WTC11 (cell line): ENCODE data around the gene NHS. TPM values are rescaled to one million over a fixed set of nuclear protein-coding genes. Genes with fewer than 3 reads are reported as not detected.

Experiments
- ATAC-seq: fragments of 200-7000 bp; cut with Tn5 transposase; 2 replicates; pipeline ENCODE4 v1.10.0; 2021; ENCODE audit warnings: mild to moderate bottlenecking, moderate library complexity
- CTCF ChIA-PET: fragments of 300-600 bp; sonication (Branson Sonifier 250); formaldehyde crosslinking; loops from one replicate; lab custom pipeline; 2021; ENCODE audit warnings: antibody characterized with exemption; lab: Charles Lee
- POLR2A ChIA-PET: fragments of 350-600 bp; sonication (Branson Sonifier 250); formaldehyde crosslinking; loops from one replicate; lab custom pipeline; 2021; ENCODE audit warnings: antibody characterized with exemption; lab: Charles Lee
- DNase-seq: peaks from one replicate; pipeline ENCODE4 v3.0.0; 2021; ENCODE audit warnings: low spot score
- H3K27ac Mint-ChIP-seq: 2 replicates; pipeline ENCODE4 v1.8.0; 2021; ENCODE audit warnings: mixed read lengths
- H3K27me3 Mint-ChIP-seq: 2 replicates; pipeline ENCODE4 v1.8.0; 2021; ENCODE audit warnings: low read depth, mild to moderate bottlenecking, moderate library complexity, mixed read lengths
- H3K36me3 Mint-ChIP-seq: 2 replicates; pipeline ENCODE4 v1.8.0; 2021; ENCODE audit warnings: mixed read lengths
- H3K4me1 Mint-ChIP-seq: 2 replicates; pipeline ENCODE4 v1.8.0; 2022; ENCODE audit warnings: mixed read lengths
- H3K4me3 Mint-ChIP-seq: 2 replicates; pipeline ENCODE4 v1.8.0; 2021; ENCODE audit warnings: mild to moderate bottlenecking, moderate library complexity, mixed read lengths
- H3K9me3 Mint-ChIP-seq: 2 replicates; pipeline ENCODE4 v1.8.0; 2021; ENCODE audit warnings: mixed read lengths
- CBFB ChIP-seq: sonication (generic); formaldehyde crosslinking; IDR thresholded peaks from 2 replicates; pipeline ENCODE4 v1.8.1; 2022; ENCODE audit warnings: mild to moderate bottlenecking, low read depth, missing genetic modification reagents
- FOXK1 ChIP-seq: sonication (generic); formaldehyde crosslinking; IDR thresholded peaks from 2 replicates; pipeline ENCODE4 v1.8.0; 2022; ENCODE audit warnings: mild to moderate bottlenecking, moderate library complexity, missing genetic modification reagents
- GABPB1 ChIP-seq: sonication (generic); formaldehyde crosslinking; IDR thresholded peaks from 2 replicates; pipeline ENCODE4 v1.8.1; 2023; ENCODE audit warnings: mild to moderate bottlenecking, missing genetic modification reagents
- GTF2I ChIP-seq: fragments of 250-450 bp; sonication (Bioruptor Pico); conservative IDR thresholded peaks from 2 replicates; pipeline ENCODE4 v1.4.0; 2021; ENCODE audit warnings: mild to moderate bottlenecking
- MXD4 ChIP-seq: fragments of 250-450 bp; sonication (Bioruptor Pico); IDR thresholded peaks from 2 replicates; pipeline ENCODE4 v1.8.0; 2021; ENCODE audit warnings: mild to moderate bottlenecking, moderate library complexity, borderline replicate concordance
- NFATC4 ChIP-seq: fragments of 250-450 bp; sonication (Bioruptor Pico); IDR thresholded peaks from 2 replicates; pipeline ENCODE4 v1.9.0; 2021; ENCODE audit warnings: mild to moderate bottlenecking
- TCF7 ChIP-seq: sonication (generic); formaldehyde crosslinking; IDR thresholded peaks from 2 replicates; pipeline ENCODE4 v1.8.0; 2022; ENCODE audit warnings: mild to moderate bottlenecking, low read depth, missing genetic modification reagents, moderate library complexity
- ZNF317 ChIP-seq: sonication (generic); formaldehyde crosslinking; IDR thresholded peaks from 2 replicates; pipeline ENCODE4 v1.8.1; 2023; ENCODE audit warnings: low read depth, mild to moderate bottlenecking, moderate library complexity, missing genetic modification reagents, borderline replicate concordance
- ZNF396 ChIP-seq: fragments of 250-450 bp; sonication (Bioruptor Pico); IDR thresholded peaks from 2 replicates; pipeline ENCODE4 v1.8.0; 2021; ENCODE audit warnings: mild to moderate bottlenecking, moderate library complexity, borderline replicate concordance
- total RNA-seq: library from RNA; stranded (reverse); gene quantifications from 3 replicates; pipeline ENCODE4 v1.2.3, GENCODE V29; 2021
- TF ChIP-seq, protein P1 (sequence below): sonication (generic); formaldehyde crosslinking; IDR thresholded peaks from 2 replicates; pipeline ENCODE4 v1.8.0; 2022; ENCODE audit warnings: mild to moderate bottlenecking, missing genetic modification reagents
- TF ChIP-seq, protein P2 (sequence below): fragments of 250-450 bp; sonication (Bioruptor Pico); IDR thresholded peaks from 2 replicates; pipeline ENCODE4 v1.8.0; 2021; ENCODE audit warnings: mild to moderate bottlenecking
- TF ChIP-seq, protein P3 (sequence below): sonication (generic); formaldehyde crosslinking; IDR thresholded peaks from 2 replicates; pipeline ENCODE4 v1.8.0; 2023; ENCODE audit warnings: mild to moderate bottlenecking, missing genetic modification reagents
- TF ChIP-seq, protein P4 (sequence below): sonication (generic); formaldehyde crosslinking; conservative IDR thresholded peaks from 2 replicates; pipeline ENCODE4 v1.8.1; 2023; ENCODE audit warnings: mild to moderate bottlenecking, low read depth, missing genetic modification reagents, moderate library complexity
- TF ChIP-seq, protein P5 (sequence below): sonication (generic); formaldehyde crosslinking; IDR thresholded peaks from 2 replicates; pipeline ENCODE4 v1.8.0; 2022; ENCODE audit warnings: mild to moderate bottlenecking, missing genetic modification reagents
- TF ChIP-seq, protein P6 (sequence below): sonication (generic); formaldehyde crosslinking; IDR thresholded peaks from 2 replicates; pipeline ENCODE4 v1.8.0; 2023; ENCODE audit warnings: missing genetic modification reagents
- TF ChIP-seq, protein P7 (sequence below): sonication (generic); formaldehyde crosslinking; IDR thresholded peaks from 2 replicates; pipeline ENCODE4 v1.8.0; 2023; ENCODE audit warnings: missing genetic modification reagents, mild to moderate bottlenecking, borderline replicate concordance

The NHS gene
- total RNA-seq, 1 experiment from 2014 or later = 5.8 TPM

DNA sequence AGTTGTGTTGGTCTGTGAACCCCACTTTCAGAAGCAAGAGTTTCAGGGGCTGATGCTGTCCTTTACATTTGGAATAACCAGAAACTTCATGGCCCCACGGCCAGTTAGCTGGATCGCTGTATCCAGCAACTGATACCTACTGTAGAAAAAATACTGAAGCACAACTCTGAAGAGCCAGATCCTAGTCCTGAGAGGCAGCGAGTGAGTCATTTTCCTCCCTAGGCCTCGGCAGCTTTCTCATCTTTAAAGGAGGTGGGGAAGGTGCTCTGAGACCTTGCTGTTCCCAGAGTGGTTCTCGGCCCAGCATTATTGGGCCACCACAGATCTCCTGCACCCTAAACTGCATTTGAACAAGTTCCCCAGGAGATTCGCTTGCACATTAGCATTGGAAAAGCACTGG, 63.2 kb downstream of the NHS start (continued):
- TF ChIP-seq, protein P1, sequence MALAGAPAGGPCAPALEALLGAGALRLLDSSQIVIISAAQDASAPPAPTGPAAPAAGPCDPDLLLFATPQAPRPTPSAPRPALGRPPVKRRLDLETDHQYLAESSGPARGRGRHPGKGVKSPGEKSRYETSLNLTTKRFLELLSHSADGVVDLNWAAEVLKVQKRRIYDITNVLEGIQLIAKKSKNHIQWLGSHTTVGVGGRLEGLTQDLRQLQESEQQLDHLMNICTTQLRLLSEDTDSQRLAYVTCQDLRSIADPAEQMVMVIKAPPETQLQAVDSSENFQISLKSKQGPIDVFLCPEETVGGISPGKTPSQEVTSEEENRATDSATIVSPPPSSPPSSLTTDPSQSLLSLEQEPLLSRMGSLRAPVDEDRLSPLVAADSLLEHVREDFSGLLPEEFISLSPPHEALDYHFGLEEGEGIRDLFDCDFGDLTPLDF (CRISPR knock-in tag) = no peak

DNA sequence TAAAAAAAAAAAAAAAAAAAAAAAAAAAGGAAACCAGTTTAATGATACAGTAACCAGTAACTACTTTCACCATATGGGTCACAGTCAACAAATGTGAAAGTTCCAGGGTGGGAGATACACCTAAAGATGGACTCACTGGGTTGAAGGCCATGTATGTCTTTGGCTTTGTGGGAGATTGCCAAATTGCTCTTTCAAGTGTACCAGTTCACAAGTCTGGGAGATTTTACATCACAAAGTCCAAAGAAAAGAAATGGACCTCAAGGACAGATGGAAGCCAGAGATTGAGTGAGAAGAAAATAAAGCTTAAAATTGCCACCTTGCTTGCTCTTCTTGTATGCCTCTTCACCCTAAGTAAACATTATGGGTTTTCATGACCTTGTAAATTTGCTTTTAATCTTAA, 65.3 kb downstream of the NHS start:
- no peak overlapping the region for H3K4me3 Mint-ChIP-seq
- POLR2A ChIA-PET = no interaction called here
- no peak overlapping the region for H3K27ac Mint-ChIP-seq
- no peaks in the 10 kb centered on the region for H3K36me3 Mint-ChIP-seq
- H3K9me3 Mint-ChIP-seq = no peaks in the 10 kb centered on the region
- TF ChIP-seq, protein P2, sequence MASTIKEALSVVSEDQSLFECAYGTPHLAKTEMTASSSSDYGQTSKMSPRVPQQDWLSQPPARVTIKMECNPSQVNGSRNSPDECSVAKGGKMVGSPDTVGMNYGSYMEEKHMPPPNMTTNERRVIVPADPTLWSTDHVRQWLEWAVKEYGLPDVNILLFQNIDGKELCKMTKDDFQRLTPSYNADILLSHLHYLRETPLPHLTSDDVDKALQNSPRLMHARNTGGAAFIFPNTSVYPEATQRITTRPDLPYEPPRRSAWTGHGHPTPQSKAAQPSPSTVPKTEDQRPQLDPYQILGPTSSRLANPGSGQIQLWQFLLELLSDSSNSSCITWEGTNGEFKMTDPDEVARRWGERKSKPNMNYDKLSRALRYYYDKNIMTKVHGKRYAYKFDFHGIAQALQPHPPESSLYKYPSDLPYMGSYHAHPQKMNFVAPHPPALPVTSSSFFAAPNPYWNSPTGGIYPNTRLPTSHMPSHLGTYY (CRISPR knock-in tag) = no peak
- TF ChIP-seq, all 79 proteins: peak for 0
- CTCF ChIA-PET = no interaction called here
- H3K27me3 Mint-ChIP-seq = no peaks in the 10 kb centered on the region
- no peak for ATAC-seq
- peaks cover 20% of the 10 kb centered on the region for H3K4me1 Mint-ChIP-seq
- no peak for DNase-seq

DNA sequence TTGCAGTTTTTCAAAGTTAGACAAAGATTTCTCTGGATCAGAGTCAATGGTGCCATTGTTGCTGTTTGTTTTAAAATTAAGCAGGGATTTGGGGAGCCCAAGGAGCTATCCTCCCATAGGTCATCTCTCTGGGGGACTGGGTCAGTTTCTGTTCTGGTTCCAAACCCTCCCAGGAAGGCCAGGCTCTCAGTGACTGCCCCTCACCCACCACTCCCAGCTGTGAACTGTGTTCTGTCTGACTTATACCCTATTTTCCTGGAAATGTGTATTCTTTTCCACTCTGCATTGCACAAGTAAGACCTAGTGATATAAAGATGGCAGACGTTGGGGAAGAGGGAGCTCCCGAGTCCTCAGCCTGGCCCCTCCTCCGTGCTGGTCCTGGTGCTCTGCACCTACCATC, 65.8 kb downstream of the NHS start:
- ATAC-seq (no peak), DNase-seq (no peak)
- ChIA-PET CTCF (no interaction called here), POLR2A (no interaction called here)
- Mint-ChIP-seq H3K27ac (no peak overlapping the region), H3K9me3 (no peaks in the 10 kb centered on the region), H3K4me3 (no peak overlapping the region), H3K27me3 (no peaks in the 10 kb centered on the region), H3K4me1 (peaks cover 24% of the 10 kb centered on the region), H3K36me3 (no peaks in the 10 kb centered on the region)
- TF ChIP-seq ZNF396 (CRISPR knock-in tag) (no peak), ZNF317 (CRISPR knock-in tag) (no peak), NFATC4 (CRISPR knock-in tag) (no peak), GTF2I (CRISPR knock-in tag) (no peak), MXD4 (CRISPR knock-in tag) (no peak), GABPB1 (CRISPR knock-in tag) (no peak), FOXK1 (CRISPR knock-in tag) (no peak), TCF7 (CRISPR knock-in tag) (no peak), CBFB (no peak)
- TF ChIP-seq, protein P3, sequence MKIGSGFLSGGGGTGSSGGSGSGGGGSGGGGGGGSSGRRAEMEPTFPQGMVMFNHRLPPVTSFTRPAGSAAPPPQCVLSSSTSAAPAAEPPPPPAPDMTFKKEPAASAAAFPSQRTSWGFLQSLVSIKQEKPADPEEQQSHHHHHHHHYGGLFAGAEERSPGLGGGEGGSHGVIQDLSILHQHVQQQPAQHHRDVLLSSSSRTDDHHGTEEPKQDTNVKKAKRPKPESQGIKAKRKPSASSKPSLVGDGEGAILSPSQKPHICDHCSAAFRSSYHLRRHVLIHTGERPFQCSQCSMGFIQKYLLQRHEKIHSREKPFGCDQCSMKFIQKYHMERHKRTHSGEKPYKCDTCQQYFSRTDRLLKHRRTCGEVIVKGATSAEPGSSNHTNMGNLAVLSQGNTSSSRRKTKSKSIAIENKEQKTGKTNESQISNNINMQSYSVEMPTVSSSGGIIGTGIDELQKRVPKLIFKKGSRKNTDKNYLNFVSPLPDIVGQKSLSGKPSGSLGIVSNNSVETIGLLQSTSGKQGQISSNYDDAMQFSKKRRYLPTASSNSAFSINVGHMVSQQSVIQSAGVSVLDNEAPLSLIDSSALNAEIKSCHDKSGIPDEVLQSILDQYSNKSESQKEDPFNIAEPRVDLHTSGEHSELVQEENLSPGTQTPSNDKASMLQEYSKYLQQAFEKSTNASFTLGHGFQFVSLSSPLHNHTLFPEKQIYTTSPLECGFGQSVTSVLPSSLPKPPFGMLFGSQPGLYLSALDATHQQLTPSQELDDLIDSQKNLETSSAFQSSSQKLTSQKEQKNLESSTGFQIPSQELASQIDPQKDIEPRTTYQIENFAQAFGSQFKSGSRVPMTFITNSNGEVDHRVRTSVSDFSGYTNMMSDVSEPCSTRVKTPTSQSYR (CRISPR knock-in tag) = no peak
- TF ChIP-seq, protein P4, sequence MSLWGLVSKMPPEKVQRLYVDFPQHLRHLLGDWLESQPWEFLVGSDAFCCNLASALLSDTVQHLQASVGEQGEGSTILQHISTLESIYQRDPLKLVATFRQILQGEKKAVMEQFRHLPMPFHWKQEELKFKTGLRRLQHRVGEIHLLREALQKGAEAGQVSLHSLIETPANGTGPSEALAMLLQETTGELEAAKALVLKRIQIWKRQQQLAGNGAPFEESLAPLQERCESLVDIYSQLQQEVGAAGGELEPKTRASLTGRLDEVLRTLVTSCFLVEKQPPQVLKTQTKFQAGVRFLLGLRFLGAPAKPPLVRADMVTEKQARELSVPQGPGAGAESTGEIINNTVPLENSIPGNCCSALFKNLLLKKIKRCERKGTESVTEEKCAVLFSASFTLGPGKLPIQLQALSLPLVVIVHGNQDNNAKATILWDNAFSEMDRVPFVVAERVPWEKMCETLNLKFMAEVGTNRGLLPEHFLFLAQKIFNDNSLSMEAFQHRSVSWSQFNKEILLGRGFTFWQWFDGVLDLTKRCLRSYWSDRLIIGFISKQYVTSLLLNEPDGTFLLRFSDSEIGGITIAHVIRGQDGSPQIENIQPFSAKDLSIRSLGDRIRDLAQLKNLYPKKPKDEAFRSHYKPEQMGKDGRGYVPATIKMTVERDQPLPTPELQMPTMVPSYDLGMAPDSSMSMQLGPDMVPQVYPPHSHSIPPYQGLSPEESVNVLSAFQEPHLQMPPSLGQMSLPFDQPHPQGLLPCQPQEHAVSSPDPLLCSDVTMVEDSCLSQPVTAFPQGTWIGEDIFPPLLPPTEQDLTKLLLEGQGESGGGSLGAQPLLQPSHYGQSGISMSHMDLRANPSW = no peak
- TF ChIP-seq, protein P2 (CRISPR knock-in tag) = no peak
- TF ChIP-seq, protein P5, sequence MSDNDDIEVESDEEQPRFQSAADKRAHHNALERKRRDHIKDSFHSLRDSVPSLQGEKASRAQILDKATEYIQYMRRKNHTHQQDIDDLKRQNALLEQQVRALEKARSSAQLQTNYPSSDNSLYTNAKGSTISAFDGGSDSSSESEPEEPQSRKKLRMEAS = no peak
- TF ChIP-seq, protein P6, sequence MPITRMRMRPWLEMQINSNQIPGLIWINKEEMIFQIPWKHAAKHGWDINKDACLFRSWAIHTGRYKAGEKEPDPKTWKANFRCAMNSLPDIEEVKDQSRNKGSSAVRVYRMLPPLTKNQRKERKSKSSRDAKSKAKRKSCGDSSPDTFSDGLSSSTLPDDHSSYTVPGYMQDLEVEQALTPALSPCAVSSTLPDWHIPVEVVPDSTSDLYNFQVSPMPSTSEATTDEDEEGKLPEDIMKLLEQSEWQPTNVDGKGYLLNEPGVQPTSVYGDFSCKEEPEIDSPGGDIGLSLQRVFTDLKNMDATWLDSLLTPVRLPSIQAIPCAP (CRISPR knock-in tag) = no peak
- TF ChIP-seq, protein P7, sequence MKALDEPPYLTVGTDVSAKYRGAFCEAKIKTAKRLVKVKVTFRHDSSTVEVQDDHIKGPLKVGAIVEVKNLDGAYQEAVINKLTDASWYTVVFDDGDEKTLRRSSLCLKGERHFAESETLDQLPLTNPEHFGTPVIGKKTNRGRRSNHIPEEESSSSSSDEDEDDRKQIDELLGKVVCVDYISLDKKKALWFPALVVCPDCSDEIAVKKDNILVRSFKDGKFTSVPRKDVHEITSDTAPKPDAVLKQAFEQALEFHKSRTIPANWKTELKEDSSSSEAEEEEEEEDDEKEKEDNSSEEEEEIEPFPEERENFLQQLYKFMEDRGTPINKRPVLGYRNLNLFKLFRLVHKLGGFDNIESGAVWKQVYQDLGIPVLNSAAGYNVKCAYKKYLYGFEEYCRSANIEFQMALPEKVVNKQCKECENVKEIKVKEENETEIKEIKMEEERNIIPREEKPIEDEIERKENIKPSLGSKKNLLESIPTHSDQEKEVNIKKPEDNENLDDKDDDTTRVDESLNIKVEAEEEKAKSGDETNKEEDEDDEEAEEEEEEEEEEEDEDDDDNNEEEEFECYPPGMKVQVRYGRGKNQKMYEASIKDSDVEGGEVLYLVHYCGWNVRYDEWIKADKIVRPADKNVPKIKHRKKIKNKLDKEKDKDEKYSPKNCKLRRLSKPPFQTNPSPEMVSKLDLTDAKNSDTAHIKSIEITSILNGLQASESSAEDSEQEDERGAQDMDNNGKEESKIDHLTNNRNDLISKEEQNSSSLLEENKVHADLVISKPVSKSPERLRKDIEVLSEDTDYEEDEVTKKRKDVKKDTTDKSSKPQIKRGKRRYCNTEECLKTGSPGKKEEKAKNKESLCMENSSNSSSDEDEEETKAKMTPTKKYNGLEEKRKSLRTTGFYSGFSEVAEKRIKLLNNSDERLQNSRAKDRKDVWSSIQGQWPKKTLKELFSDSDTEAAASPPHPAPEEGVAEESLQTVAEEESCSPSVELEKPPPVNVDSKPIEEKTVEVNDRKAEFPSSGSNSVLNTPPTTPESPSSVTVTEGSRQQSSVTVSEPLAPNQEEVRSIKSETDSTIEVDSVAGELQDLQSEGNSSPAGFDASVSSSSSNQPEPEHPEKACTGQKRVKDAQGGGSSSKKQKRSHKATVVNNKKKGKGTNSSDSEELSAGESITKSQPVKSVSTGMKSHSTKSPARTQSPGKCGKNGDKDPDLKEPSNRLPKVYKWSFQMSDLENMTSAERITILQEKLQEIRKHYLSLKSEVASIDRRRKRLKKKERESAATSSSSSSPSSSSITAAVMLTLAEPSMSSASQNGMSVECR (CRISPR knock-in tag) = no peak
- TF ChIP-seq, protein P1 (CRISPR knock-in tag) = no peak
